BJ (cell line): ENCODE measurements around the gene GTF2A1L. TPM values are rescaled to one million over a fixed set of nuclear protein-coding genes. Genes with fewer than 3 reads are reported as not detected.

Experiments used
- CTCF ChIA-PET: fragments of 350-600 bp; formaldehyde crosslinking; extraction: SDS; loops from one replicate; lab custom pipeline; 2021; ENCODE audit warnings: antibody characterized with exemption, inconsistent platforms; lab: Yijun Ruan, JAX
- POLR2A ChIA-PET: fragments of 300-600 bp; sonication (Branson Sonifier 250); formaldehyde crosslinking; extraction: SDS; loops from one replicate; lab custom pipeline; 2021; ENCODE audit warnings: antibody characterized with exemption; lab: Charles Lee
- DNase-seq: peaks from one replicate; pipeline ENCODE4 v3.0.0-alpha.2; 2011; ENCODE audit warnings: low read depth
- H3K27me3 ChIP-seq: 2 replicates; pipeline ENCODE4 v1.6.0; 2011; ENCODE audit warnings: low read length; ENCODE audit not compliant: control insufficient read depth, insufficient read depth
- H3K36me3 ChIP-seq: 2 replicates; pipeline ENCODE4 v1.5.1; 2011; ENCODE audit warnings: low read length; ENCODE audit not compliant: control insufficient read depth, insufficient read depth
- H3K4me3 ChIP-seq: 2 replicates; pipeline ENCODE4 v1.5.1; 2011; ENCODE audit warnings: low read depth, mild to moderate bottlenecking, control low read depth, low read length
- CTCF ChIP-seq: IDR thresholded peaks from 2 replicates; pipeline ENCODE4 v1.5.1; 2011; ENCODE audit warnings: low read depth, mild to moderate bottlenecking, control low read depth, inconsistent platforms, low read length, moderate library complexity; ENCODE audit not compliant: insufficient read depth
- polyA plus RNA-seq: library from polyadenylated mRNA; depleted of rRNA; stranded (reverse); fragments of >200 nt; gene quantifications from 2 replicates; pipeline ENCODE4 v1.2.3, GENCODE V29; 2011

The GTF2A1L gene
- polyA plus RNA-seq, 1 experiment: not detected

- DNase-seq: no peak
- Histone ChIP-seq H3K4me3 (no peak overlapping the region), H3K27me3 (no peaks in the 10 kb centered on the region), H3K36me3 (no peaks in the 10 kb centered on the region)
- no peak for TF ChIP-seq CTCF
- ChIA-PET CTCF (interaction anchor here (1.2 kb wide), 1 partner anchor 12 kb away, joined by 4 read pairs; no protein-coding TSS in a partner anchor), POLR2A (no interaction called here)
These were observed 97.6 kb downstream of the GTF2A1L start for GRCh38 chr2:48715042-48715899.

GRCh38 chr2:48715956-48716355, 98.3 kb downstream of the GTF2A1L start:
- H3K36me3 ChIP-seq: no peaks in the 10 kb centered on the region
- TF ChIP-seq CTCF: no peak
- DNase-seq: no peak
- ChIA-PET POLR2A (no interaction called here), CTCF (interaction anchor here (1.2 kb wide), 1 partner anchor 12 kb away, joined by 4 read pairs; no protein-coding TSS in a partner anchor)
- H3K4me3 ChIP-seq: no peak overlapping the region
- H3K27me3 ChIP-seq: no peaks in the 10 kb centered on the region

GRCh38 chr2:48717846-48718245, 100.2 kb downstream of the GTF2A1L start:
- Histone ChIP-seq H3K4me3 (no peak overlapping the region), H3K36me3 (no peaks in the 10 kb centered on the region), H3K27me3 (no peaks in the 10 kb centered on the region)
- CTCF ChIA-PET: no interaction called here
- DNase-seq: no peak
- no peak for TF ChIP-seq CTCF
- POLR2A ChIA-PET: no interaction called here

- H3K4me3 ChIP-seq: no peak overlapping the region
- no peaks in the 10 kb centered on the region for H3K27me3 ChIP-seq
- no peak for TF ChIP-seq CTCF
- POLR2A ChIA-PET: no interaction called here
- H3K36me3 ChIP-seq: no peaks in the 10 kb centered on the region
- CTCF ChIA-PET: no interaction called here
- DNase-seq: no peak
These were observed 102.0 kb downstream of the GTF2A1L start for GRCh38 chr2:48719480-48720177.

- POLR2A ChIA-PET: no interaction called here
- DNase-seq: no peak
- Histone ChIP-seq H3K4me3 (no peak overlapping the region), H3K36me3 (no peaks in the 10 kb centered on the region), H3K27me3 (no peaks in the 10 kb centered on the region)
- CTCF ChIA-PET: no interaction called here
- TF ChIP-seq CTCF: no peak
These were observed 103.5 kb downstream of the GTF2A1L start for GRCh38 chr2:48721158-48721557.
